Measurements from ENCODE around the gene DEDD. TPM values are rescaled to one million over a fixed set of nuclear protein-coding genes. Genes with fewer than 3 reads are reported as not detected.

The DEDD gene
- total and polyA plus RNA-seq, 2 experiments from 2014 or later: 22.8 to 35.3 TPM

DNA sequence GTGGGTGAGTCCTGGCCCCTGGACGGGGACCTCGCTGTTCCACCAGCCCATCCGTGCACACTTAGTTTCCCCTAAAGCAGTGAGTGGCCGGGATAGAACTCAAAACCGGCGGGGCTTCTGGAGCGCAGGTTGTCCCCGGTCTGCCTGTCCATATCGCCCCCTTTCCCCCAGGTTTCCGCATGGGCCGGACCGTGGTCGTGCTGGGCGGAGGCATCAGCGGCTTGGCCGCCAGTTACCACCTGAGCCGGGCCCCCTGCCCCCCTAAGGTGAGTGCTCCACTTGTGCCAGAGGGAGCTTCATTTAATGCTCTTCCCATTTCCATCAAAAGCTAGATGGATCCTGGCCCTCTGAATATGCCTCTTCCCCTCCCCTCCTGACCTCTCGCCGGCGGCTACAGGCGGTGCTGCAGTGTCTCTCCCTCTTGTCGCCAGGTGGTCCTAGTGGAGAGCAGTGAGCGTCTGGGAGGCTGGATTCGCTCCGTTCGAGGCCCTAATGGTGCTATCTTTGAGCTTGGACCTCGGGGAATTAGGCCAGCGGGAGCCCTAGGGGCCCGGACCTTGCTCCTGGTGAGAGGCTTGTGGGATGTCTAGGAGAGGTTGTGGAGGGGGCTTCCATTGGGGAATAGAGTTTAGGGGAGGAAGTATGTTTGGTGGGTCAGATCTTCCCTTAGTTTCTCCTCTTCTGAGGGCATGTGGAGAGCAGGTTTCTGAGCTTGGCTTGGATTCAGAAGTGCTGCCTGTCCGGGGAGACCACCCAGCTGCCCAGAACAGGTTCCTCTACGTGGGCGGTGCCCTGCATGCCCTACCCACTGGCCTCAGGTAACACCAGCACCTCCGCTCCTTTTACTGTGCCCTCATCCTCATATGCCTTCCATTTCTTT lies 34.4 kb upstream of the DEDD start:
- peak overlapping the region; percentile 56 for H2AFZ ChIP-seq
- H3K4me1 ChIP-seq (ENCODE audit: insufficient read depth): peaks cover 7% of the 10 kb centered on the region; the same call in 1 of the 2 replicates
- ATAC-seq: peak; percentile 47
- Mint-ChIP-seq H3K27me3 (ENCODE audit: insufficient read depth, low read depth, poor library complexity) (peaks cover 18% of the 10 kb centered on the region), H3K36me3 (ENCODE audit: low read depth) (peaks cover 35% of the 10 kb centered on the region), H3K27ac (peak overlapping the region; percentile 95), H3K9me3 (no peaks in the 10 kb centered on the region), H3K4me3 (peak overlapping the region; percentile 84), H3K4me1 (peaks cover 12% of the 10 kb centered on the region)
- H3K9me2 ChIP-seq (ENCODE audit: insufficient read depth): no peaks in the 10 kb centered on the region
- peak overlapping the region; percentile 80 for H3K4me3 ChIP-seq
- H3K27ac ChIP-seq (ENCODE audit: low read depth): no peak overlapping the region
- peaks cover under 1% of the 10 kb centered on the region for H3K36me3 ChIP-seq (ENCODE audit: insufficient read depth)
- DNase-seq (ENCODE audit: low spot score): peak; percentile 67
- no peaks in the 10 kb centered on the region for H3K79me2 ChIP-seq (replicated peaks; ENCODE audit: insufficient read depth)
- H4K20me1 ChIP-seq (replicated peaks; ENCODE audit: insufficient read depth): no peaks in the 10 kb centered on the region; the same call in 1 of the 2 replicates
- TF ChIP-seq JUNB (IDR thresholded peaks at IDR 0.05; ENCODE audit: unreplicated experiment) (no peak), POLR2AphosphoS5 (IDR thresholded peaks at IDR 0.05; ENCODE audit: low read depth) (no peak), CREB1 (CRISPR knock-in tag; IDR thresholded peaks at IDR 0.05; ENCODE audit: low read depth) (no peak), ZNF114 (CRISPR knock-in tag; IDR thresholded peaks at IDR 0.05) (no peak), NANOG (IDR thresholded peaks at IDR 0.05; ENCODE audit: borderline replicate concordance) (no peak), ZNF331 (CRISPR knock-in tag; IDR thresholded peaks at IDR 0.05; ENCODE audit: low read depth) (no peak), EZH2 (IDR thresholded peaks at IDR 0.05; ENCODE audit: low read depth, unreplicated experiment) (no peak), STAT1 (IDR thresholded peaks at IDR 0.05; ENCODE audit: unreplicated experiment) (no peak), EZH2phosphoT487 (IDR thresholded peaks at IDR 0.05; ENCODE audit: unreplicated experiment) (no peak)
- TF ChIP-seq, protein P1, sequence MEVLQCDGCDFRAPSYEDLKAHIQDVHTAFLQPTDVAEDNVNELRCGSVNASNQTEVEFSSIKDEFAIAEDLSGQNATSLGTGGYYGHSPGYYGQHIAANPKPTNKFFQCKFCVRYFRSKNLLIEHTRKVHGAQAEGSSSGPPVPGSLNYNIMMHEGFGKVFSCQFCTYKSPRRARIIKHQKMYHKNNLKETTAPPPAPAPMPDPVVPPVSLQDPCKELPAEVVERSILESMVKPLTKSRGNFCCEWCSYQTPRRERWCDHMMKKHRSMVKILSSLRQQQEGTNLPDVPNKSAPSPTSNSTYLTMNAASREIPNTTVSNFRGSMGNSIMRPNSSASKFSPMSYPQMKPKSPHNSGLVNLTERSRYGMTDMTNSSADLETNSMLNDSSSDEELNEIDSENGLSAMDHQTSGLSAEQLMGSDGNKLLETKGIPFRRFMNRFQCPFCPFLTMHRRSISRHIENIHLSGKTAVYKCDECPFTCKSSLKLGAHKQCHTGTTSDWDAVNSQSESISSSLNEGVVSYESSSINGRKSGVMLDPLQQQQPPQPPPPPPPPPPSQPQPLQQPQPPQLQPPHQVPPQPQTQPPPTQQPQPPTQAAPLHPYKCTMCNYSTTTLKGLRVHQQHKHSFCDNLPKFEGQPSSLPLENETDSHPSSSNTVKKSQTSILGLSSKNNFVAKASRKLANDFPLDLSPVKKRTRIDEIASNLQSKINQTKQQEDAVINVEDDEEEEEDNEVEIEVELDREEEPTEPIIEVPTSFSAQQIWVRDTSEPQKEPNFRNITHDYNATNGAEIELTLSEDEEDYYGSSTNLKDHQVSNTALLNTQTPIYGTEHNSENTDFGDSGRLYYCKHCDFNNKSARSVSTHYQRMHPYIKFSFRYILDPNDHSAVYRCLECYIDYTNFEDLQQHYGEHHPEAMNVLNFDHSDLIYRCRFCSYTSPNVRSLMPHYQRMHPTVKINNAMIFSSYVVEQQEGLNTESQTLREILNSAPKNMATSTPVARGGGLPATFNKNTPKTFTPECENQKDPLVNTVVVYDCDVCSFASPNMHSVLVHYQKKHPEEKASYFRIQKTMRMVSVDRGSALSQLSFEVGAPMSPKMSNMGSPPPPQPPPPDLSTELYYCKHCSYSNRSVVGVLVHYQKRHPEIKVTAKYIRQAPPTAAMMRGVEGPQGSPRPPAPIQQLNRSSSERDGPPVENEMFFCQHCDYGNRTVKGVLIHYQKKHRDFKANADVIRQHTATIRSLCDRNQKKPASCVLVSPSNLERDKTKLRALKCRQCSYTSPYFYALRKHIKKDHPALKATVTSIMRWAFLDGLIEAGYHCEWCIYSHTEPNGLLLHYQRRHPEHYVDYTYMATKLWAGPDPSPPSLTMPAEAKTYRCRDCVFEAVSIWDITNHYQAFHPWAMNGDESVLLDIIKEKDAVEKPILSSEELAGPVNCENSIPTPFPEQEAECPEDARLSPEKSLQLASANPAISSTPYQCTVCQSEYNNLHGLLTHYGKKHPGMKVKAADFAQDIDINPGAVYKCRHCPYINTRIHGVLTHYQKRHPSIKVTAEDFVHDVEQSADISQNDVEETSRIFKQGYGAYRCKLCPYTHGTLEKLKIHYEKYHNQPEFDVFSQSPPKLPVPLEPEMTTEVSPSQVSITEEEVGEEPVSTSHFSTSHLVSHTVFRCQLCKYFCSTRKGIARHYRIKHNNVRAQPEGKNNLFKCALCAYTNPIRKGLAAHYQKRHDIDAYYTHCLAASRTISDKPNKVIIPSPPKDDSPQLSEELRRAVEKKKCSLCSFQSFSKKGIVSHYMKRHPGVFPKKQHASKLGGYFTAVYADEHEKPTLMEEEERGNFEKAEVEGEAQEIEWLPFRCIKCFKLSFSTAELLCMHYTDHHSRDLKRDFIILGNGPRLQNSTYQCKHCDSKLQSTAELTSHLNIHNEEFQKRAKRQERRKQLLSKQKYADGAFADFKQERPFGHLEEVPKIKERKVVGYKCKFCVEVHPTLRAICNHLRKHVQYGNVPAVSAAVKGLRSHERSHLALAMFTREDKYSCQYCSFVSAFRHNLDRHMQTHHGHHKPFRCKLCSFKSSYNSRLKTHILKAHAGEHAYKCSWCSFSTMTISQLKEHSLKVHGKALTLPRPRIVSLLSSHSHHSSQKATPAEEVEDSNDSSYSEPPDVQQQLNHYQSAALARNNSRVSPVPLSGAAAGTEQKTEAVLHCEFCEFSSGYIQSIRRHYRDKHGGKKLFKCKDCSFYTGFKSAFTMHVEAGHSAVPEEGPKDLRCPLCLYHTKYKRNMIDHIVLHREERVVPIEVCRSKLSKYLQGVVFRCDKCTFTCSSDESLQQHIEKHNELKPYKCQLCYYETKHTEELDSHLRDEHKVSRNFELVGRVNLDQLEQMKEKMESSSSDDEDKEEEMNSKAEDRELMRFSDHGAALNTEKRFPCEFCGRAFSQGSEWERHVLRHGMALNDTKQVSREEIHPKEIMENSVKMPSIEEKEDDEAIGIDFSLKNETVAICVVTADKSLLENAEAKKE (CRISPR knock-in tag; IDR thresholded peaks at IDR 0.05): no peak
- TF ChIP-seq, protein P2, sequence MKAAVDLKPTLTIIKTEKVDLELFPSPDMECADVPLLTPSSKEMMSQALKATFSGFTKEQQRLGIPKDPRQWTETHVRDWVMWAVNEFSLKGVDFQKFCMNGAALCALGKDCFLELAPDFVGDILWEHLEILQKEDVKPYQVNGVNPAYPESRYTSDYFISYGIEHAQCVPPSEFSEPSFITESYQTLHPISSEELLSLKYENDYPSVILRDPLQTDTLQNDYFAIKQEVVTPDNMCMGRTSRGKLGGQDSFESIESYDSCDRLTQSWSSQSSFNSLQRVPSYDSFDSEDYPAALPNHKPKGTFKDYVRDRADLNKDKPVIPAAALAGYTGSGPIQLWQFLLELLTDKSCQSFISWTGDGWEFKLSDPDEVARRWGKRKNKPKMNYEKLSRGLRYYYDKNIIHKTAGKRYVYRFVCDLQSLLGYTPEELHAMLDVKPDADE (IDR thresholded peaks at IDR 0.05): no peak
- TF ChIP-seq, protein P3, sequence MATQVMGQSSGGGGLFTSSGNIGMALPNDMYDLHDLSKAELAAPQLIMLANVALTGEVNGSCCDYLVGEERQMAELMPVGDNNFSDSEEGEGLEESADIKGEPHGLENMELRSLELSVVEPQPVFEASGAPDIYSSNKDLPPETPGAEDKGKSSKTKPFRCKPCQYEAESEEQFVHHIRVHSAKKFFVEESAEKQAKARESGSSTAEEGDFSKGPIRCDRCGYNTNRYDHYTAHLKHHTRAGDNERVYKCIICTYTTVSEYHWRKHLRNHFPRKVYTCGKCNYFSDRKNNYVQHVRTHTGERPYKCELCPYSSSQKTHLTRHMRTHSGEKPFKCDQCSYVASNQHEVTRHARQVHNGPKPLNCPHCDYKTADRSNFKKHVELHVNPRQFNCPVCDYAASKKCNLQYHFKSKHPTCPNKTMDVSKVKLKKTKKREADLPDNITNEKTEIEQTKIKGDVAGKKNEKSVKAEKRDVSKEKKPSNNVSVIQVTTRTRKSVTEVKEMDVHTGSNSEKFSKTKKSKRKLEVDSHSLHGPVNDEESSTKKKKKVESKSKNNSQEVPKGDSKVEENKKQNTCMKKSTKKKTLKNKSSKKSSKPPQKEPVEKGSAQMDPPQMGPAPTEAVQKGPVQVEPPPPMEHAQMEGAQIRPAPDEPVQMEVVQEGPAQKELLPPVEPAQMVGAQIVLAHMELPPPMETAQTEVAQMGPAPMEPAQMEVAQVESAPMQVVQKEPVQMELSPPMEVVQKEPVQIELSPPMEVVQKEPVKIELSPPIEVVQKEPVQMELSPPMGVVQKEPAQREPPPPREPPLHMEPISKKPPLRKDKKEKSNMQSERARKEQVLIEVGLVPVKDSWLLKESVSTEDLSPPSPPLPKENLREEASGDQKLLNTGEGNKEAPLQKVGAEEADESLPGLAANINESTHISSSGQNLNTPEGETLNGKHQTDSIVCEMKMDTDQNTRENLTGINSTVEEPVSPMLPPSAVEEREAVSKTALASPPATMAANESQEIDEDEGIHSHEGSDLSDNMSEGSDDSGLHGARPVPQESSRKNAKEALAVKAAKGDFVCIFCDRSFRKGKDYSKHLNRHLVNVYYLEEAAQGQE (IDR thresholded peaks at IDR 0.05; ENCODE audit: unreplicated experiment): no peak
- TF ChIP-seq, protein P4, sequence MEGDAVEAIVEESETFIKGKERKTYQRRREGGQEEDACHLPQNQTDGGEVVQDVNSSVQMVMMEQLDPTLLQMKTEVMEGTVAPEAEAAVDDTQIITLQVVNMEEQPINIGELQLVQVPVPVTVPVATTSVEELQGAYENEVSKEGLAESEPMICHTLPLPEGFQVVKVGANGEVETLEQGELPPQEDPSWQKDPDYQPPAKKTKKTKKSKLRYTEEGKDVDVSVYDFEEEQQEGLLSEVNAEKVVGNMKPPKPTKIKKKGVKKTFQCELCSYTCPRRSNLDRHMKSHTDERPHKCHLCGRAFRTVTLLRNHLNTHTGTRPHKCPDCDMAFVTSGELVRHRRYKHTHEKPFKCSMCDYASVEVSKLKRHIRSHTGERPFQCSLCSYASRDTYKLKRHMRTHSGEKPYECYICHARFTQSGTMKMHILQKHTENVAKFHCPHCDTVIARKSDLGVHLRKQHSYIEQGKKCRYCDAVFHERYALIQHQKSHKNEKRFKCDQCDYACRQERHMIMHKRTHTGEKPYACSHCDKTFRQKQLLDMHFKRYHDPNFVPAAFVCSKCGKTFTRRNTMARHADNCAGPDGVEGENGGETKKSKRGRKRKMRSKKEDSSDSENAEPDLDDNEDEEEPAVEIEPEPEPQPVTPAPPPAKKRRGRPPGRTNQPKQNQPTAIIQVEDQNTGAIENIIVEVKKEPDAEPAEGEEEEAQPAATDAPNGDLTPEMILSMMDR (conservative IDR thresholded peaks at IDR 0.05; ENCODE audit: low read depth in 2 of 2): no peak
- H3K4me2 ChIP-seq: peak overlapping the region; percentile 88
- peaks cover 21% of the 10 kb centered on the region for H3F3A ChIP-seq (replicated peaks; ENCODE audit: low read depth)
- no peaks in the 10 kb centered on the region for H3K27me3 ChIP-seq (ENCODE audit: insufficient read depth)
